Coronary artery (tissue), 2 donors: ENCODE results near the gene CAMTA2.
"Not testable (repeated sequence)": the region's sequence is repeated elsewhere in the genome, so short reads cannot be mapped to it uniquely, and the experiment has no call there.

ENCODE experiments used
- DNase-seq: peaks from one replicate; pipeline ENCODE4 v3.0.0-alpha.2; 2017; ENCODE audit warnings: low spot score
- H3K27ac ChIP-seq, 2 donors: fragments of 200-600 bp; sonication (generic); one replicate each; pipeline ENCODE4 v1.5.1; 2016 to 2019
- H3K4me3 ChIP-seq: fragments of 200-600 bp; sonication (generic); 2 replicates; pipeline ENCODE4 v1.5.1; 2016; ENCODE audit warnings: mild to moderate bottlenecking, moderate library complexity
- TF ChIP-seq, protein P1 (sequence below): fragments of 200-600 bp; sonication (generic); IDR thresholded peaks from one replicate; pipeline ENCODE4 v1.5.1; 2019; ENCODE audit warnings: antibody characterized with exemption

CAMTA2 gene

DNA sequence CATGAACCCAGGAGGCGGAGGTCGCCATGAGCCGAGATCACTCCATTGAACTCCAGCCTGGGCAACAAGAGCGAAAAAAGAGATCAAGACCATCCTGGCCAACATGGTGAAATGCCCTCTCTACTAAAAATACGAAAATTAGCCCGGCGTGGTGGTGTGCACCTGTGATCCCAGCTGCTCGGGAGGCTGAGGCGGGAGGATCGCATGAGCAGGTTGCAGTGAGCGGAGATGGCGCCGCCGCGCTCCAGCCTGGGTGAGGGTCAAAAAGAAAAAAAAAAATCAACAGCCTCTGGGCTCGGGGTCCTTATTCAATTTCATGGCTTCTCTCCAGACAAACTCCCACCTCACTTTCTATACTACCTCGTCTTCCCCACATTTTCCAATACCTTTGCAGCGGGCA is 58.6 kb downstream of the CAMTA2 start:
- Histone ChIP-seq H3K27ac (no peak overlapping the region), H3K4me3 (no peak overlapping the region)
- TF ChIP-seq, protein P1, sequence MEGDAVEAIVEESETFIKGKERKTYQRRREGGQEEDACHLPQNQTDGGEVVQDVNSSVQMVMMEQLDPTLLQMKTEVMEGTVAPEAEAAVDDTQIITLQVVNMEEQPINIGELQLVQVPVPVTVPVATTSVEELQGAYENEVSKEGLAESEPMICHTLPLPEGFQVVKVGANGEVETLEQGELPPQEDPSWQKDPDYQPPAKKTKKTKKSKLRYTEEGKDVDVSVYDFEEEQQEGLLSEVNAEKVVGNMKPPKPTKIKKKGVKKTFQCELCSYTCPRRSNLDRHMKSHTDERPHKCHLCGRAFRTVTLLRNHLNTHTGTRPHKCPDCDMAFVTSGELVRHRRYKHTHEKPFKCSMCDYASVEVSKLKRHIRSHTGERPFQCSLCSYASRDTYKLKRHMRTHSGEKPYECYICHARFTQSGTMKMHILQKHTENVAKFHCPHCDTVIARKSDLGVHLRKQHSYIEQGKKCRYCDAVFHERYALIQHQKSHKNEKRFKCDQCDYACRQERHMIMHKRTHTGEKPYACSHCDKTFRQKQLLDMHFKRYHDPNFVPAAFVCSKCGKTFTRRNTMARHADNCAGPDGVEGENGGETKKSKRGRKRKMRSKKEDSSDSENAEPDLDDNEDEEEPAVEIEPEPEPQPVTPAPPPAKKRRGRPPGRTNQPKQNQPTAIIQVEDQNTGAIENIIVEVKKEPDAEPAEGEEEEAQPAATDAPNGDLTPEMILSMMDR, result no peak
- no peak for DNase-seq

DNA sequence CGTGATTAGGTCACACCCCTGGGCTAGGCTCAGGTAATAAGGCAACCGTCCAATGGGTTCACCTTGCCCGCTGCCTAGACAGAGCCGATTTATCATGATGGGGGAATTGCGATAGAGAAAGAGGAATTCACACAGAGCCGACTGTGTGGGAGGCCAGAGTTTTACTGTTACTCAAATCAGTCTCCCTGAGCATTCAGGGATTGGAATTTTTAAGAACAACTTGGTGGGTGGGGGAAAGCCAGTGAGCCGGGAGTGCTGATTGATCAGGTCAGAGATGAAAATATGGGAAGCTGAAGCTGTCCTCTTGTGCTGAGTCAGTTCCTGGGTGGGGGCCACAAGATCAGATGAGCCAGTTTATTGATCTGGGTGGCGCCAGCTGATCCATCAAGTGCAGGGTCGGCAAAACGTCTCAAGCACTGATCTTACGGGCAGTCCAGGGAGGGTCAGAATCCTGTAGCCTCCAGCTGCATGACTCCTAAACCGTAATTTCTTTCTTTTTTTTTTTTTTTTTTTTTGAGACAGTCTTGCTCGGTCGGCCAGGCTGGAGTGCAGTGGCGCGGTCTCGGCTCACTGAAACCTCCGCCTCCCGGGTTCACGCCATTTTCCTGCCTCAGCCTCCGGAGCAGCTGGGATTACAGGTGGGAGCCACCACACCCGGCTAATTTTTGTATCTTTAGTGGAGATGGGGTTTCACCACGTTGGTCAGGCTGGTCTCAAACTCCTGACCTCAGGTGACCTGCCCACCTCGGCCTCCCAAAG is 60.7 kb downstream of the CAMTA2 start:
- not testable (repeated sequence) for H3K27ac ChIP-seq, DNase-seq, H3K4me3 ChIP-seq

DNA sequence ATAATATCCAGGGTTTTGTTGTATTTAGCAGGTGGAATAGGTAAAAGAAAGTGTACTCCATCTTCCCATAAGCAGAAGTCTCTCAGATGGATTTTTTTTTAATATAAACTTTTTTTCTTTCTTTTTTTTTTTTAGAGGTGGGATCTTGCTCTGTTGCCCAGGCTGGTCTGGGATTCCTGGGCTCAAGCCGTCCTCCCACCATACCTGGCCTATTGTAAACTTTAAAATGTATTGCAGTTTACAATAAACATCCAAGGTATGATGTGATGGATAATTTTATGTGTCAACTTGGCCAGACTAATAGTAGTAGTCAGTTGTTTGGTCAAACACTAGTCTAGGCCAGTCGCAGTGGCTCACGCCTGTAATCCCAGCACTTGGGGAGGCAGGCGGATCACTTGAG is 66.2 kb downstream of the CAMTA2 start:
- DNase-seq, result no peak
- no peak overlapping the region for H3K27ac ChIP-seq
- TF ChIP-seq, protein P1, result no peak
- no peak overlapping the region for H3K4me3 ChIP-seq

DNA sequence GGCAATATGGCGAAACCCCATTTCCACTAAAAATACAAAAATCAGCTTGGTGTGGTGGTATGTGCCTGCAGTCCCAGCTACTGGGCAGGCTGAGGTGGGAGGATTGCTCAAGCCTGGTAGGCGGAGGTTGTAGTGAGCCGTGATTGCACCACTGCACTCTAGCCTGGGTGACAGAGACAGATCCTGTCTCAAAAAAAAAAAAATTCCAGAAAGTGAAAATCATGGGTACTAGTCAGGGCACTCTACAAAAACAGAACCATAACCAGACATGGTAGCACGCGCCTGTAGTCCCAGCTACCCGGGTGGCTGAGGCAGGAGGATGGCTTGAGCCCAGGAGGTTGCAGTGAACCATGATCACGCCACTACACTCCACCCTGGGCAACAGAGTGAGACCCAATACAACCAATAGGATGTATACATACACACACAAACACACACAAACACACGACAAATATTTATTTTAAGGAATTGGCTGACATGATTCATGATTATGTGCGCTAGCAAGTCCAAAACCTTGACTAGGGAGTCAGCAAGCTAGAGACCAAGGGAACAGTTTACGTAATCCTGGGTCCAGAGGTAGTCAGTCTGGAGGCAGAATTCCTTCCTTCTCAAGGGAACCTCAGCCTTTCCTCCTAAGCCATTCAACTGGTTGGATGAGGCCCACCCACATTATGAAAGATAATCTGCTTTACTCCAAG is 67.0 kb downstream of the CAMTA2 start:
- TF ChIP-seq, protein P1, result no peak
- Histone ChIP-seq H3K27ac (no peak overlapping the region), H3K4me3 (no peak overlapping the region)
- DNase-seq, result no peak

DNA sequence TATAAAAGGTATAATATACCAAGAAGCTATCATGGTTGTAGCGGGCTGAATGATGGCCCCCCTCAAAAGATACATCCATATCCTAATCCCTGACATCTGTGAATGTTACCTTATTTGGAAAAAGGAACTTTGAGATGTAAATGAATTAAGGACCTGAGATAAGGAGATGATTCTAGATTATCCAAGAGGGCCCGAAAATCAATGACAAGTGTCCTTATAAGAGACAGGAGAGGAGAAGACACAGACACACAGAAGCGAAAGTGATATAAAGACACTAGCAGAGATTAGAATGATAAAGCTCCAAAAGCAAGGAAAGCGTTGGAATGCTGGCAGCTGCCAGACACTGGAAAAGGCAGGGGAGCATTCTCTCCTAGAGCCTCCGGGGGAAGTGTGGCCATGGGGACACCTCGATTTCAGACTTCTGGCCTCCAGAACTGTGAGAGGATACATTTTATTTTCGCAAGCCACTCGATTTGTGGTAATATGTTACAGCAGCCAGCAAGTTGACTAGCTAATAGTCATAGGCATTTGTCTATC is 67.9 kb downstream of the CAMTA2 start:
- DNase-seq, result no peak
- TF ChIP-seq, protein P1, result no peak
- Histone ChIP-seq H3K27ac (no peak overlapping the region), H3K4me3 (no peak overlapping the region)
